H1 (cell line): ENCODE data around the gene SLC1A3.

Experiments
- ASH2L ChIP-seq: fragments of 200-600, 300-600 bp; sonication (generic); IDR thresholded peaks from one replicate; pipeline ENCODE4 v1.7.1; 2017; ENCODE audit warnings: low read length
- CBX5 ChIP-seq: fragments of 300-800, 300-1000 bp; sonication (generic); IDR thresholded peaks from 2 replicates; pipeline ENCODE4 v1.7.1; 2016; ENCODE audit warnings: antibody characterized with exemption, low read length, low read depth
- EP300 ChIP-seq, 2 experiments: IDR thresholded peaks; 1 replicate in 1 of 2; 2 replicates in 1 of 2; pipeline ENCODE4 v1.6.1; 2011 to 2012; ENCODE audit warnings: low read depth in 2 of 2, low read length in 2 of 2, mild to moderate bottlenecking in 2 of 2, borderline replicate concordance in 1 of 2, inconsistent platforms in 1 of 2, moderate library complexity in 1 of 2
- EZH2 ChIP-seq: fragments of 200-600 bp; sonication (generic); IDR thresholded peaks from 2 replicates; pipeline ENCODE4 v1.7.1; 2012; ENCODE audit warnings: low read depth, mild to moderate bottlenecking, moderate library complexity, low read length, inconsistent platforms; ENCODE audit not compliant: severe bottlenecking
- KDM1A ChIP-seq: fragments of 200-600, 300-600 bp; sonication (generic); IDR thresholded peaks from 2 replicates; pipeline ENCODE4 v1.7.1; 2016; ENCODE audit warnings: mild to moderate bottlenecking, low read length, borderline replicate concordance
- POLR2AphosphoS5 ChIP-seq: IDR thresholded peaks from 2 replicates; pipeline ENCODE4 v1.6.1; 2011; ENCODE audit warnings: low read depth, low read length
- RFX5 ChIP-seq: IDR thresholded peaks from 2 replicates; pipeline ENCODE4 v1.6.1; 2011; ENCODE audit warnings: low read depth, low read length, improper control_type of control experiment, borderline replicate concordance
- TF ChIP-seq, protein P1 (sequence below), 3 experiments: IDR thresholded peaks; 1 replicate in 2 of 3; 2 replicates in 1 of 3; pipeline versions ENCODE4 v1.5.1 to v1.6.1; 2011; ENCODE audit warnings: low read length in 3 of 3, mild to moderate bottlenecking in 3 of 3, inconsistent platforms in 2 of 3, low read depth in 1 of 3, moderate library complexity in 1 of 3; ENCODE audit not compliant: insufficient read depth in 1 of 3; ENCODE audit errors: control extremely low read depth in 1 of 3

GRCh38 chr5:36631620-36632362 is 25.4 kb downstream of the SLC1A3 start:
- TF ChIP-seq CBX5 (no peak), ASH2L (no peak), POLR2AphosphoS5 (no peak), EP300 (IDR thresholded peaks at IDR 0.05; ENCODE audit: borderline replicate concordance in 1 of 2, low read depth in 2 of 2, low read length in 2 of 2) (no peak), KDM1A (no peak), EZH2 (no peak), RFX5 (no peak)
- TF ChIP-seq, protein P1, sequence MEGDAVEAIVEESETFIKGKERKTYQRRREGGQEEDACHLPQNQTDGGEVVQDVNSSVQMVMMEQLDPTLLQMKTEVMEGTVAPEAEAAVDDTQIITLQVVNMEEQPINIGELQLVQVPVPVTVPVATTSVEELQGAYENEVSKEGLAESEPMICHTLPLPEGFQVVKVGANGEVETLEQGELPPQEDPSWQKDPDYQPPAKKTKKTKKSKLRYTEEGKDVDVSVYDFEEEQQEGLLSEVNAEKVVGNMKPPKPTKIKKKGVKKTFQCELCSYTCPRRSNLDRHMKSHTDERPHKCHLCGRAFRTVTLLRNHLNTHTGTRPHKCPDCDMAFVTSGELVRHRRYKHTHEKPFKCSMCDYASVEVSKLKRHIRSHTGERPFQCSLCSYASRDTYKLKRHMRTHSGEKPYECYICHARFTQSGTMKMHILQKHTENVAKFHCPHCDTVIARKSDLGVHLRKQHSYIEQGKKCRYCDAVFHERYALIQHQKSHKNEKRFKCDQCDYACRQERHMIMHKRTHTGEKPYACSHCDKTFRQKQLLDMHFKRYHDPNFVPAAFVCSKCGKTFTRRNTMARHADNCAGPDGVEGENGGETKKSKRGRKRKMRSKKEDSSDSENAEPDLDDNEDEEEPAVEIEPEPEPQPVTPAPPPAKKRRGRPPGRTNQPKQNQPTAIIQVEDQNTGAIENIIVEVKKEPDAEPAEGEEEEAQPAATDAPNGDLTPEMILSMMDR (IDR thresholded peaks at IDR 0.05; ENCODE audit: control extremely low read depth in 1 of 3, insufficient read depth in 1 of 3, low read depth in 1 of 3, low read length in 3 of 3), result no peak
